NT2/D1 (cell line): ENCODE data around the gene PDS5A.

Experiments used
- SUZ12 ChIP-seq: IDR thresholded peaks from 2 replicates; pipeline ENCODE4 v1.6.1; 2011; ENCODE audit not compliant: insufficient read length, insufficient read depth; ENCODE audit errors: extremely low read depth
- YY1 ChIP-seq: IDR thresholded peaks from 2 replicates; pipeline ENCODE4 v1.6.1; 2011; ENCODE audit not compliant: insufficient read length, insufficient read depth
- ZNF274 ChIP-seq: IDR thresholded peaks from 2 replicates; pipeline ENCODE4 v1.6.1; 2011; ENCODE audit warnings: mild to moderate bottlenecking, low read depth, low read length

- TF ChIP-seq ZNF274 (no peak), YY1 (no peak), SUZ12 (no peak)
Measured at GRCh38 chr4:39950861-39951481, 26.7 kb downstream of the PDS5A start.
